Retinal pigment epithelial cell (primary cell): ENCODE measurements around the gene SPRYD3.
"Not testable (repeated sequence)": the region's sequence is repeated elsewhere in the genome, so short reads cannot be mapped to it uniquely, and the experiment has no call there.

ENCODE experiments used
- DNase-seq: peaks from one replicate; pipeline ENCODE4 v3.0.0-alpha.2; 2010; ENCODE audit warnings: low read depth
- H3K4me3 ChIP-seq: 2 replicates; pipeline ENCODE4 v1.5.1; 2011; ENCODE audit warnings: mild to moderate bottlenecking, low read length, control low read depth, moderate library complexity
- TF ChIP-seq, protein P1 (sequence below): conservative IDR thresholded peaks from 2 replicates; pipeline ENCODE4 v1.5.1; 2011; ENCODE audit warnings: low read depth, low read length, control low read depth, inconsistent platforms

Gene SPRYD3

DNA sequence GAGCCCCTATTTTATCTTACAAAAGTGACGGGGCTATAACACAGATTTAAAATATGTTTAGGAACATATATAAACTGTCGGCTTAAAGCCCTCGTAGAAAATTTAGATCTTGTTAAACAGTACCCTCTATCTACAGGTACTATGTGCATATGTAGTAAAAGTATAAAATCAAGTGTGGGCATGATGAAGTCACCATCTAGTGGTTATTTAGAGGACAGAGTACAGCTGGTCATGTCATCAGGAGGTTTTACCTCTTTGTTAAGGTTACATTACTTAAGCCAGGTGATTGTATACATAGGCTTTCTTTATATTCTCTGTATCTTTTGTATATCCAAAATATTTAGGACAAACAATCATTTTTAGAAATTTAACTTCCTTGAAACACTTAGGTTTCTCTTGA lies 47.6 kb downstream of the SPRYD3 start:
- H3K4me3 ChIP-seq, result no peak overlapping the region
- TF ChIP-seq, protein P1, sequence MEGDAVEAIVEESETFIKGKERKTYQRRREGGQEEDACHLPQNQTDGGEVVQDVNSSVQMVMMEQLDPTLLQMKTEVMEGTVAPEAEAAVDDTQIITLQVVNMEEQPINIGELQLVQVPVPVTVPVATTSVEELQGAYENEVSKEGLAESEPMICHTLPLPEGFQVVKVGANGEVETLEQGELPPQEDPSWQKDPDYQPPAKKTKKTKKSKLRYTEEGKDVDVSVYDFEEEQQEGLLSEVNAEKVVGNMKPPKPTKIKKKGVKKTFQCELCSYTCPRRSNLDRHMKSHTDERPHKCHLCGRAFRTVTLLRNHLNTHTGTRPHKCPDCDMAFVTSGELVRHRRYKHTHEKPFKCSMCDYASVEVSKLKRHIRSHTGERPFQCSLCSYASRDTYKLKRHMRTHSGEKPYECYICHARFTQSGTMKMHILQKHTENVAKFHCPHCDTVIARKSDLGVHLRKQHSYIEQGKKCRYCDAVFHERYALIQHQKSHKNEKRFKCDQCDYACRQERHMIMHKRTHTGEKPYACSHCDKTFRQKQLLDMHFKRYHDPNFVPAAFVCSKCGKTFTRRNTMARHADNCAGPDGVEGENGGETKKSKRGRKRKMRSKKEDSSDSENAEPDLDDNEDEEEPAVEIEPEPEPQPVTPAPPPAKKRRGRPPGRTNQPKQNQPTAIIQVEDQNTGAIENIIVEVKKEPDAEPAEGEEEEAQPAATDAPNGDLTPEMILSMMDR, result no peak
- no peak for DNase-seq

DNA sequence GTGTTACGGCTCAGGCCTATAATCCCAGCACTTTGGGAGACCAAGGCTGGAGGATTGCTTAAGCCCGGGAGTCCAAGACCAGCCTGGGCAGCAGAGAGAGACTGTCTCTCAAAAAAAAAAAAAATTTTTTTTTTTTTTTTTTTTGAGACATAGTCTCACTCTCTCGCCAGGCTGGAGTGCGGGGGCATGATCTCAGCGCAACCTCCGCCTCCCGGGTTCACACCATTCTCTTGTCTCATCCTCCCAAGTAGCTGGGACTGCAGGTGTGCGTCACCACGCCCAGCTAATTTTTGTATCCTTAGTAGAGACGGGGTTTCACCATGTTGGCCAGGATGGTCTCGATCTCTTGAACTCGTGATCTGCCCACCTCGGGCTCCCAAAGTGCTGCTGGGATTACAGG lies 52.2 kb downstream of the SPRYD3 start:
- DNase-seq, H3K4me3 ChIP-seq: not testable (repeated sequence)

DNA sequence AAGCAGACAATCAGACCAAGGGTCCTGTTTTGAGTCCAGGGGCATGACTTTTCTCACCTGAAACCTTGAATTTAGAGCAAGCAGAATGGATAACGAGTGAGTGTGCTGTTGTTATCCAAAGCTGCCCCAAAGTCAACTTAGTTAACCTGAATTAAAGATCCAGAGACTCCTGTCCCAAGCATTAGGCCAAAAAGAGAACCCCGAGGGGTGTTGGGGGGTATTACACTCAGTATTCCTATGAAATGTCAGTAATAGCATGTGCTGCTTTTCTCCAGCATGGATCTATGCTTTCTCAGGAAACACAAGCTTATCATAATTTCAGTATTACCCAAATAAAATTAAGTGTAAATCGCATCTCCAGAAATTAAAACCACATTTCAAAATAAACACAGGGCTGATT lies 53.9 kb downstream of the SPRYD3 start:
- TF ChIP-seq, protein P1, result no peak
- DNase-seq, result no peak
- H3K4me3 ChIP-seq, result no peak overlapping the region

DNA sequence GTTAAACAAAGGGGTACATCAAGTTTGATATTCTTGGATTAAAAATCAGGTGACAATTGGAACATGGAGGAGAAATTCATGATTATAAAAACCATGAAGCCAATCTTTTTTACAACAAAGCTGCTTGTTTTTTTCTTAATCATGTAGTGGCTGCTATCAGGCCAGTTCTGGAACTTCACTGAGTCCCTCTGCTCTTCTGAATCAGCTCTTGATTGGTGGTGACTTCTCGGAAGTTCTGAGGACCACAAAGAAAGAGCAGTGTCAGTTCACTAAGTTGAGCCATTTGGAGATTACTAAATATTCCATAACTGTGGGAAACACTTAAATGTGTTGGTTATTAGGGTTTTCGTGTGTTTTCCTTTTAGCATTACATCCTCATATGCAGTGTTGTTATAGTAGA lies 64.5 kb downstream of the SPRYD3 start:
- no peak overlapping the region for H3K4me3 ChIP-seq
- TF ChIP-seq, protein P1, result no peak
- no peak for DNase-seq
